Right lobe of liver (tissue), 6 donors: ENCODE results near the gene IFNAR1. TPM values are rescaled to one million over a fixed set of nuclear protein-coding genes. Genes with fewer than 3 reads are reported as not detected.
A peak's percentile ranks its signal among the peaks of the same experiment; 100 is the strongest.

ENCODE experiments used
- ATAC-seq, 4 donors: fragments of 200-7000 bp; cut with Tn5 transposase; one replicate each; pipeline ENCODE4 v1.9.1; 2020; ENCODE audit warnings: mild to moderate bottlenecking in 4 of 4, moderate library complexity in 4 of 4
- DNase-seq, 3 donors: peaks; one replicate each; pipeline ENCODE4 v3.0.0-alpha.2; 2020
- H3K27ac ChIP-seq, 3 donors: fragments of 200-600 bp; one replicate each; pipeline ENCODE4 v1.8.0; 2022
- H3K27me3 ChIP-seq, 2 donors: fragments of 200-600 bp; one replicate each; pipeline ENCODE4 v1.8.0; 2022
- H3K36me3 ChIP-seq, 4 donors: fragments of 200-600 bp; sonication (generic) in 1 of 4; one replicate each; pipeline versions ENCODE4 v1.5.1 to v1.8.0; 2017 to 2022; ENCODE audit warnings: control low read depth in 1 of 4
- H3K4me1 ChIP-seq, 4 donors: fragments of 200-600 bp; sonication (generic) in 1 of 4; one replicate each; pipeline versions ENCODE4 v1.5.1 to v1.8.0; 2017 to 2022; ENCODE audit warnings: control low read depth in 1 of 4
- H3K4me3 ChIP-seq, 3 donors: fragments of 200-600 bp; one replicate each; pipeline ENCODE4 v1.8.0; 2022
- H3K9me3 ChIP-seq, 4 donors: fragments of 200-600 bp; sonication (generic) in 1 of 4; one replicate each; pipeline versions ENCODE4 v1.5.1 to v1.8.0; 2017 to 2022; ENCODE audit warnings: control low read depth in 1 of 4
- CTCF ChIP-seq, 4 donors: fragments of 200-600 bp in 3 of 4; fragments of 450-650 bp in 1 of 4; IDR thresholded peaks; one replicate each; pipeline versions ENCODE4 v1.5.1 to v1.8.0; 2016 to 2022; ENCODE audit warnings: antibody characterized with exemption in 4 of 4, mild to moderate bottlenecking in 2 of 4
- POLR2A ChIP-seq: fragments of 450-650 bp; IDR thresholded peaks from one replicate; pipeline ENCODE4 v1.6.1; 2017; ENCODE audit warnings: antibody characterized with exemption, mild to moderate bottlenecking
- WGBS: methylation state at CpG from one replicate; pipeline ENCODE4 v1.1.6; 2018; ENCODE audit warnings: low coverage, low lambda C conversion rate; ENCODE audit not compliant: insufficient coverage; ENCODE audit errors: missing lambda C conversion rate; 5-methylcytosine and 5-hydroxymethylcytosine counted together
- intact Hi-C, 2 donors: fragments of 100-400 bp; cut with DNase I; formaldehyde crosslinking; loops; one replicate each; pipeline versions ENCODE4 v1.11.2 to v1.14.1; 2022
- long read RNA-seq: library from polyadenylated mRNA; unstranded; transcript quantifications from one replicate; pipeline ENCODE4 v2.0.0, GENCODE V29; 2019
- total RNA-seq, 6 experiments: library from RNA; depleted of rRNA in 2 of 6; stranded (reverse); fragments of >200 nt in 2 of 6; fragmentation: NEBNext Ultra II Directional in 3 of 6; extraction: Animal tissue kit (Norgen Biotek cat#: 25700) in 3 of 6; gene quantifications; one replicate each; pipeline versions ENCODE4 v1.1.0 to v1.2.4, GENCODE V29; 2016 to 2023
- donor health status: DM: no; HTN: yes; CAD: no.
- donor health status: DM: no; HTN: no; CAD: no.
- donor health status: DM: no; HTN: no; CAD: no.
- donor health status: DM: no; HTN: yes; CAD: no.
- donor health status: DM: no; HTN: yes; CAD: no.

Gene IFNAR1
- total RNA-seq = 10 to 100 TPM; 31.6 to 68.2 (median 48.6) TPM
- long read RNA-seq, full-length matches to known transcripts = 2 of 15 reads
- long read RNA-seq, partial matches to known transcripts = 7 of 15 reads
- long read RNA-seq, other reads (novel, unspliced or antisense) = 6 of 15 reads

- no peaks in the 10 kb centered on the region for H3K36me3 ChIP-seq
- TF ChIP-seq POLR2A (peak; percentile 89), CTCF (IDR thresholded peaks at IDR 0.05) (no peak)
- H3K4me3 ChIP-seq = peak within 1 kb of the TSS; percentile 82 to 94 (median 91)
- ATAC-seq (peak; percentile 93 to 97 (median 94)), DNase-seq (peak; percentile 99)
- 0% methylated on average over 19 of the region's 86 CpGs for WGBS
- peak within 1 kb of the TSS; percentile 89 to 99 (median 92) for H3K27ac ChIP-seq
- H3K27me3 ChIP-seq = no peaks in the 10 kb centered on the region
- H3K4me1 ChIP-seq = peaks cover 0 to 26% (median 10%) of the 10 kb centered on the region in 4 donors
- H3K9me3 ChIP-seq = no peaks in the 10 kb centered on the region
- intact Hi-C loops = no loop called here
Measured at GRCh38 chr21:33324291-33325221, at the start of gene IFNAR1. TSS of gene IFNAR1 (plus strand) at chr21:33324970. CDS start at chr21:33325056, 86 bp downstream.

GRCh38 chr21:33278721-33279120, 46.0 kb upstream of the IFNAR1 start:
- H3K4me1 ChIP-seq = no peaks in the 10 kb centered on the region
- H3K9me3 ChIP-seq = no peaks in the 10 kb centered on the region
- intact Hi-C loops = no loop called here
- ATAC-seq (no peak), DNase-seq (no peak)
- no peak overlapping the region for H3K27ac ChIP-seq
- peaks cover 0 to 33% (median 6%) of the 10 kb centered on the region in 4 donors for H3K36me3 ChIP-seq
- H3K4me3 ChIP-seq = no peak overlapping the region
- no peaks in the 10 kb centered on the region for H3K27me3 ChIP-seq
- WGBS = 76% methylated on average over 2 of the region's 2 CpGs
- no peak for TF ChIP-seq CTCF (IDR thresholded peaks at IDR 0.05)

- no peaks in the 10 kb centered on the region for H3K27me3 ChIP-seq
- H3K27ac ChIP-seq = no peak overlapping the region
- ATAC-seq (no peak), DNase-seq (no peak)
- H3K4me3 ChIP-seq = no peak overlapping the region
- WGBS = 98% methylated on average over 3 of the region's 3 CpGs
- TF ChIP-seq CTCF (IDR thresholded peaks at IDR 0.05) = no peak
- no peak for TF ChIP-seq POLR2A
- H3K4me1 ChIP-seq = no peaks in the 10 kb centered on the region
- intact Hi-C loops = no loop called here
- no peaks in the 10 kb centered on the region for H3K9me3 ChIP-seq
- H3K36me3 ChIP-seq = peaks cover 0 to 38% (median 7%) of the 10 kb centered on the region in 4 donors
Measured at GRCh38 chr21:33279330-33279820, 45.4 kb upstream of the IFNAR1 start.

- Histone ChIP-seq H3K27me3 (no peaks in the 10 kb centered on the region), H3K4me1 (peaks cover 0 to 11% (median 2%) of the 10 kb centered on the region in 4 donors), H3K4me3 (no peak overlapping the region), H3K27ac (no peak overlapping the region), H3K36me3 (peaks cover 0 to 33% (median 7%) of the 10 kb centered on the region in 4 donors), H3K9me3 (no peaks in the 10 kb centered on the region)
- WGBS = 74% methylated on average over 3 of the region's 6 CpGs
- no peak for TF ChIP-seq CTCF (IDR thresholded peaks at IDR 0.05)
- no peak for TF ChIP-seq POLR2A
- DNase-seq (no peak), ATAC-seq (no peak)
- intact Hi-C loops = no loop called here
Measured at GRCh38 chr21:33281096-33281652, 43.6 kb upstream of the IFNAR1 start.
